Measurements from ENCODE around the gene ATP6V0D1.
"Not testable (repeated sequence)": the region's sequence is repeated elsewhere in the genome, so short reads cannot be mapped to it uniquely, and the experiment has no call there.

The ATP6V0D1 gene

DNA sequence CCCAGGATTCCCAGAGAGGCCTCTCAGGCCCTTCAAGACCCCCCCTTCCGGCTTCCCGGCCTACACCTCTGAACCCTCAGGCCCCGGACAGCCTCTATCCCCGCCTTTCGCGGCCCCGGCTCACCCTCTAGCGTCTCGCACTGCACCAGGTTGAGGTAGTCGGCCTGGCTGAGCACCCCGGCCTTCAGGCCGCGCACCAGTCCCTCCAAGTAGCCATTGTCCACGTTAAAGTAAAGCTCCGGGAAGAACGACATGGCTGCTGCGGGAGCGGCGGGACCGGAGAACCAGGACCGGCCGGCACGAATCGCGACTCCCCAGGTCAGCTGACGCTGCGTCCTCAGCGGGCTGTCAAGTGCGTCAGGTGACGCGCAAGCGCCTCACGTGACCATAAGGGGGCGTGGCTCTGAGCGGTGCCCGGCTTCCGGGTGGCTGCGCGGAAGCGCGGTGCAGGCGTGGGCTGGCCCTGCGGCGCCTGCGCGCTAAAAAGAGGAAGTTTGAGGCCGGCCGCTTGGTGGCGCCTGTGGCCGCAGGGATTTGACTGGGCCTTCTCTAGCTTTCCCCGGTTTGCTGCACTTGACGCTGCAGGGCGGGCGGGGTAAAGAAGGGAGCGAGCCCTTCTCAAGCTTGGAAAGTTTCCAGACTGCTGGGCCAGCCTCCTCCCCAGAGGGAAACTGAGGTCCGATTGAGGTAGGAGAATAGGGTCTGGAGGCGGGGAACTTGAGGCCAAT, at the start of gene ATP6V0D1:
ATP6V0D1 (minus strand) TSS at position 325 of the 728 bp plus-strand sequence; CDS start at position 254, 71 bp downstream.
- DNase-seq = peak; percentile 56

DNA sequence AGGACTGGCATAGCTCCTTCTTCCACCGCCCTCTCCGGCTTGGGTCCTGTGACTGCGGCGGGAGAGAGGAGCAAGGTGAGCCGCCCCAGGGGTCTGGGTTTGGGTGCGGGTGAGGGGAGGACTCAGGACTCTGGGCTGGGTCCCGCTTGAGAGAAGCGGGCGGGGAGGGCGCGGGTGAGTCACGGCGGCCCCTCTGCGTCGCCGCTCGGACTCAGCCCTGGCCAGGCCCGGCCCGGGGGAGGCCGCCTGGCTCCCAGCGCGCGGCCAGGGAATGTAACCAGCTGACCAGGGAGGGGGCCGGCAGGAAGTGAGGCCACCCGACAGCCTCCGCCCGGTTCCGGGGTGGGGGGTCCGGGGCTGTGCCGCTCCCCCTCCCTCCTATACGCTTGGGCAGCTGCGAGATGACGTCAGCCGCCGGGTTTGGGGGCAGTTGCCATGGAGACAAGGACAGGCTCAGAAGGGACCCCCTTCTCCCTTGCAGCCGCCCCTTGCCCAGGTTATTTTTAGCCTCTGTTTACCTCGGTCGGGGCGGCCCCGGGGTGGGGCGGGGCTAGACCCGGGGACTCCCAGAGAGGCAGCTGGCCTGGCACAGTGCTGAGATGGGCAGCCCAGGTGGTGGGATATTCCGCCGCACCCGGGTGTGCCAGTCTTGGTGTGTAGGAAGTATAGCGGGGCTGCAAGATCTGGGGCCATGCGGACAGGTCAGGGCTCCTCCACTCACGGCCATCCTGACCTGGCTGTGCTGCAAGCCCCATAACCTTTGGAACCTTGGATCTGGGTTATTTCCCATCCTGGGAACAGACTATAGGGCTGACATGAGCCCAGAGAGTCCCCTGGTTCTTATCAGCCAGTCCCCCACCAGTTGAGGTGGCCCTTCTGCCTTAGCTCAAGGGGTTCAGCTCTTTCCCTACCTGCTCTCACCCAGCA, 49.3 kb upstream of the ATP6V0D1 start:
- no peak for DNase-seq

DNA sequence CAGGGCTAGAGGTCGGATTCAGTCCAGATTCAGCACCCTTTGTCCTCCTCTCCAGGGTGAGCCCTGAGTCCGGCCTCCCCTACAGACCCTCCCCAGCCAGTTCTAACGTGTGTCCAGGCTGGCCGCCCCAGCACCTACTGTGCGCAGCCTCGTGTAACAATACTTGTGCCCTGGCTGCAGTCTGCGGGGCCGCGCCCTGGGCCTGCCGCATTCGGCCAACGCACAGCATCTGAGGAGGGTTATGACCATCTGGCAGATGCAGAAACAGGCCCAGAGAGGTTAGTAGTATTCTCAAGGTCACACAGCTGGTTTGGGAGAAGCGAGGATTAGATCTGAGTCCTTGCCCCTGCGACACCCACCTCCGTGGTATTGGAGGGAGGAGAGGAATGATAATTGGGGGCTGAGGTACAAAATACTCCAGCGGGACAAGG, 48.6 kb upstream of the ATP6V0D1 start:
- no peak for DNase-seq

DNA sequence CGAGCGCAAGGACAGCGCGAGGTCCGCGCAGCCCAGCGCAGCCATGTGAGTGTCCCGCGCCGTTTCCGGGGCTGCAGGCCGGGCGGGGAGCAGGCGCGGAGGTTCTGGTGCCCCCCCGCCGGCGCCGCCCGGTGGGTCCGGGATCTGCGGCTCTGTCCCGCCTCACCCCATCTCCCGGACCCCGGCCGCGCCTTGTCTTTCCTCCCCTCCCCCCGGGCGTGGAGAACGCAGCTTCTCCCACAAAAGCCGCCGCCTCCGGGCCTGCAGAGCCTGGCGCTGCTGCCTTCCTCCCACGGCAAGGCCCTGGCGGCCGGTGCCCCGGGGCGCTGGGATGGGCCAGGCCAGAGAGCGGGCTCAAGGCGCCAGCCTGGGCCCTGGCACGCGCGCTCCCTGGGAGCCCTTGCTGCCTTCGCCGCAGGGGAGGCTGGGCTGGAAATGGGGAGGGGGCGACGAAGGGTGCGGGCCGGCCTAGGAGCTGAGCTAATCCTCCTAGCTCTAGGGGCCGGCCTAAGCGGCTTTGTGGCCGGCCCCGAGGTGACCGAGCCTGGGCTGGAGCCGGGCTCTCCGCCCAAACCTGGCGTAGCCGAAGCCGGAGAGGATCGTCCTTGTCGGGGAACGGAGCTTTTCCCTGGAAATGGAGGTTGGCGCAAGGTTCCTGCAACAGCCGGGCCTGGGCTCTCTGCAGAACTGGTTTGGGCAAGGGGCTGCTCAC, 48.1 kb upstream of the ATP6V0D1 start:
- DNase-seq = no peak

DNA sequence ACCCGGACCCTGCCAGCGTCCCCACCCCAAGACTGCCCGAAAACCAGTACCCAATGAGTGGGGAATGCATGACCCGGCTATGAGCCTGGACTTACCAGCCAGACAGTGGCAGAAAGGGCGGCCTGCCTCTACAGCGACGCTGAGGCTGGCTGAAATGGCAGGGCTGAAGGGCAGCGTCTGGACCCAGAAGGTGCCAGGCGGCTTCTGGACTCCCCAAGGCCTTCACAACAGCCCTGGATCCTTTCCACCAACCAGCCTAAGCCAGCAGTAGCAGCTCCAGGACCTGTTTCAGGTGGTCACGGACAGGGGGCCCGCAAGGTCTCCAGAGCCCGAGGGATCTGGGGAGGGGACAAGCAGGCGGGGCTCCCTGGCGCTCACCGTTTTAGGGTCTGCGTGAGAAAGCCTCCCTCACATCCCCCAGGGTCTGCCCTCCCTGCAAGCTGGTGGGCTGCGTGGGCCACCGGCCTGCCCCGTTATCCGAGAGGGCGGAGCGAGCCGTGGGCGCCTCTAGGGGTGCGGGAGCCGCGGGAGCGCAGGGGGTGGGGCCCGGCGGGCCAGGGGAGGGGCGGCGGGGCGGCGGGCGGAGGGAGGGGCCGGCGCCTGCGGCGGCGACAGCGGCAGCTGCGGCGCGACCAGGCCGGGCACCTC, 47.4 kb upstream of the ATP6V0D1 start, which contains the start of gene RIPOR1:
RIPOR1 (plus strand) TSS at position 608 of the 648 bp plus-strand sequence. CDS start 9,618 bp downstream, outside the sequence.
- no peak for DNase-seq

DNA sequence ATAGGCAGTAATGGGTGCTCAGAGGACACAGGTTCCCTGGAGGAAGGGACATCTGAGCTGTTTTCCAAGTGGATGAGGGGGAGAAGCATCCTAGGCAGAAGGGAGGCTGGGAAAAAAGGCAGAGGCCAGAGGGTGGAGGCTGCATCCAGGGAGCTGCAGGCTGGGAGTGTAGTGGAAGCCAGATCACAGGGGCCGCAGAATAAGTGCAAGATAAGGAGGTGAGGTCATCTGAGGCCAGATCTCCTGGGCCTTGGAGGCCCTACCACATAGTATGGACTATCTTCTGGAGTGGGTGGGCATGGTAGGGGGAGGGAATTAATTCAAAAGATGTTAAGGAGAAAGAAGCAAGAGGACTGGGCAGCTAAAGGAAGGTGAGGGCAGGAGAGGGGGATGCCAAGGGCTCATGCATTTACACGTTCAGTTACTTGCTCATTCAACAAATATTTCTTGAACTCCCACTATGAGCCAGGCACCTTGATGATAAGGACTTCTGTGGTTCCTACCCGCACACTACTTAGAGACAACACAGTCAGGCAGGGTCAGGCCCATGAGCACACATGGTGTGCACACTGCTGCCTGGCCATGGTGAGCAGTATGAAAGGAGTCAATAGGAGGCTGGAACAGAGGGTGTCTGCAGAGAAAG, 45.3 kb upstream of the ATP6V0D1 start:
- no peak for DNase-seq

DNA sequence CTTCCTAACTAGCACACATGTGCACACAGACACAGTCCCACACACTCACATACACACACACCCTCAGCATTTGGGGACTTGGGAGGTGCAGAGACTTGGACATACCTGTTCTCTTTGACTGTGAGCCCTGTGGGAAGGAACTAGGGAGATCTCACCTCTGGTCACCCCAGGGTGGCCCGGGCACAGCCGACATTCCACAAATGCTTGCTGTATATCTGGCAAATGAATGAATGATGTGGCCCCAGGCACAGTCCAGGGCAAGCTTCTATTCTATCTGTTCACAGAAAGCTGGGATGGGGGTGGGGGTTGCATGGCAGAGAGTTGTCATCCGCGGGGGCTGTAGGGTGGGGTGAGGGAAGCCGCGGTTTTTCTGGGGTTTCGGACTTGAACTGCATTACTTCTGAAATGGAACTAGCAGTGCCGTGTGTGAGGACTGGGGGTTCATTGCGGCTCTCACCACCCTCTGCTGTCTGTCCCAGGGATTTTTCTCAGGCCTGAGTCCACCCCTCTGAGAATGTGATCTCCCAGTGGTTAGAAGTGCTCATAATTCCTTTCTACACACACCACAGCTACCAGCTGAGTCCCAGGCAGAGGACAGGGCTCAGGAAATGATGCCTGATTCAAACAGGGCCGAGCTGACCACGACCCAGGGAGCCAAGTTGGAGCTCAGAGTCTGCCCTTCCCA, 44.4 kb upstream of the ATP6V0D1 start:
- no peak for DNase-seq

DNA sequence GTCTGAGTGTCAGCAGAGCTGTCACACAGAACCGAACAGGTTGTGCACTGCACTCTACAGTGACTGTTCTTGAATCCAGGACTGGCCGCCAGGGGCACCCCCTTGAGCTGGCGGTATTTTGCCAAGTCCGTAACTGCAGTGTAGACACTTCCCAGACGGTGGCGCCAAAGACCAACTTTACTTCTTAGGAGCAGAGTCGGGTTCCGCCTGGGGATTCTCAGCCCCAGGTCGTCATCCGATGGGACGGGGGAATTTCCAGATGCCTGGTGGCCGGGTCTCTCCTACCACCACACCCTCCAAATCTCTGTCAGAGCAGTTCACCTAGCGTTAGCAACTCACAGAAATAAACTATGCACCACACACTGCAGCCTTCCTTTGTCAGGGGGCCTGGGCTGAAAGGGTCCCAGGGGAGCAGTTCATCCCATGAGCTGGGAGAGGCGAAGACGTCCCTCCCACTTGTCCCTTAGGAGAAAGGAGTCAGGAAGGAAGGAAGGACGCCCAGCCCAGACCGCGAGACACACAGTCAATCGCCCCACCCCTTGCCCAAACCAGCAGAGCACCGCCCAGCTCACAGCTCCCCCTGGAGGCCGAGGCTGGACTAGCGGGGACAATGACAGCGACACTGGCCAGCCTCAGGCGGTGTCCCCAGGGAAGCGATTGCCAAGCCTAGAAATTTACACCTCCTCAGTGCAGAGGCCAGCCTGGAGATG, 40.3 kb upstream of the ATP6V0D1 start:
- peak; percentile 22 for DNase-seq

DNA sequence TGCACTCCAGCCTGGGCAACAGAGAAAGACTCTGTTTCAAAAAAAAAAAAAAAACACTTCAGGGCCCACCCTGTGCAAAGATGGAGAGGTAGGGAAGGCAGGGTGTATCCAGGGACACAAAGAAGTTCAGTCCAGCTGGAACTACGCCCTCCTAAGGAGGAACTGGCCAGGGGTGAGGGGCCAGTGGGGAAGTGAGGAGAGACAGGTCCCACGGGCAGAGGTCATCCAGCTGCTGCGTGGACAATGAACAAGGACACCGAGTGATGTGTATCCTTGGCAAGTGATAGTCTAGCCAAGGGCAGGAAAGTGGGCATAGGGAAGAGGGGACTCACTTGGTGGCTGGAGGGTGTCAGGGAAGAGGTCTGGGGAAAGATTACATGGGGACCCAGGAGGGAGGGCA, 38.3 kb upstream of the ATP6V0D1 start:
- no peak for DNase-seq

DNA sequence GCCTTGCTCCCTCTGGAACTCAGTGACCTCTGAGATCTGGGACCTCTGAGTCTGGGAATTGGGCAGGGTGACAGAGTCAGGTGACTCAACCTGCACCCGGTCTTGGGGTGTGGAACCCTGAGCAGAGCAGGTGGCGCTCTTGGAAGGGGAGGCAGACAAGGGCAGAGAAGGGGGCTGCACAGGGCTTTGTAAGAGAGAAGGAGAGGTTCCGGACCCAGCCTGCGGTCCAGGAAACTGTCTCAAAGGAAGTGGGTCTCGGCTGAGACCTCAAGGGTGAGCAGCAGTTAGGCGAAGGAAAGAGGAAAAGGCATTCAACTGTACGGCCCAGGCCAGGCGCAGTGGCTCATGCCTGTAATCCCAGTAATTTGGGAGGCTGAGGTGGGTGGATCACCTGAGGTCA, 37.7 kb upstream of the ATP6V0D1 start:
- no peak for DNase-seq

DNA sequence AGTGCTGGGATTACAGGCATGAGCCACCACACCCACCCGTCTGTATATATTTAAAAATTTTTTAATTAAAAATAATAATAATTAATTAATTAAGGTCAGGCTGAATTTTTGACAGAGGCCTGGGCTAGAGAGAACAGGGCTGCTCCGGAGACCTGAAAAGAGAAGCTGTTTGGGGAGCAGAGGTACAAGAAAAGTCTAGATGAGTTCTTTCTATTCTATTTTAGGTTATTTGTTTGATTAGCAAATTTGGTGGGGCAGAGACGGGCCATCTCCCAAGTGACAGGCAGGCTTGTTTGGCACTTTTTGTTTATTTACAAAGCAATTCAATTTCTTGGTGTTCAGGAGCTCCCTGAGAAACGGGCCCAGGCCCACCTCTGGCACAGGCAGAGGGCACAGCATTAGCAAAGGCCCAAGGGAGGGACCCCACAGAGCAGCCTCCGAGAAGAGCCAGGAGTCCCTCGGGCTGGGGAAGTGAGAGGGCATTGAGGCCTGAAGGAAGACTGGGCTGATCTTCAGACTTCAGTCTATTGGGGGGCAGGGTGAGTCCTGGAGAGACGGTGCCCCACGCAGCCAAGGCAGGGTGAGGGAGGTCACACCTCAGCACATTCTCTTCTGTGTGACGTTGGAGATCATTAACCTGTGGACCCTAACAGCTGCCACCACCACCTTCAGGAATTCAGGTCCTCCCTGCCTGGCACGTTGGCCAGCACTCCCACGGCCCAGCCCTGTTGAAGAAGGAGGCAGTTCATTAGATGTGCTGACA, 36.9 kb upstream of the ATP6V0D1 start:
- DNase-seq = no peak

DNA sequence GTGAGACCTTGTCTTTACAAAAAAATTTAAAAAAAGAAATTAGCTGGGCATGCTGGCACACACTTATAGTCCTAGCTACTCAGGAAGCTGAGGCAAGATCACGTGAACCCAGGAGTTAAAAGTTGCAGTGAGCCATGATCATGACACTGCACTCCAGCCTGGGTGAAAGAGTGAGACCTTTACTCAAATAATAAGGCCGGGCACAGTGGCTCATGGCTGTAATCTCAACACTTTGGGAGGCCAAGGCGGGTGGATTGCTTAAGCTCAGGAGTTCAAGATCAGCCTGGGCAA, 36.1 kb upstream of the ATP6V0D1 start:
- no peak for DNase-seq

DNA sequence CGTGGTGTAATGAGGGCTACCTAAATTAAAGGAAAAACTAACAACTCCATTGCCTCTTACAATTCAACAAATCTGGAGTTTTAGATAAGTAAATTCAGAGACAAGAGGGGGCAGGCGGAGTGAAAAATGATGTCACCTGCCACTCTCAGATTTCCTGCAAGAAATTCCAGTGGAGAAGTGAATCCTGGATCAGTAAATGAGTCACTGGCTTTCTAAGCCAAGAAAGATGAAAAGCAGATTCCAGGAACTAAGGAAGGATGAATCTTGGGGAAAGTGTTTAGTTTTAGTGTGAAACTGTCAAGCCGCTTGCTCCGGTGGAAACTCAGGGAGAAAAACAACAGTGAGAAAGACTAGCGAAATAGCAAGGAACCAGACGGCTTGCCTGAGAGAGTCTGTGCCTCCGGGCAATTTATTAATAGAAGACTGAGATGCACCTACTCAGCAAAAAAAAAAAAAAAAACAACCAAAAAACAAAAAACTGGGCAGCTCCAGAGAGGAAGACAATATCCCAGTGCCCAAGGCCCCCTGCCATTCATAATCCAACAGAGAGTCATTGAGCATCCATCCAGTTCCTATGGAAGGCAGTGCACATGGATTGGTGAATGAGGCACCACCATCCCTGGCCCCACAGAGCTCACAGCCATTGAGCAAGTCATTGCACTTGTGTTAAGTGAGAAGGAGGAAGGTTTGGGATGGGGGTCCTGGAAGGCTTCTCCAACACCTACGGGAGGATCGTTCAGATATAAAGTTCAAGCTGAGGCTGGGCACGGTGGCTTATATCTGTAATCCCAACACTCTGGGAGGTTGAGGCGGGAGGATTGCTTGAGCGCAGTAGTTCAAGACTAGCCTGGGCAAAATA, 35.6 kb upstream of the ATP6V0D1 start:
- no peak for DNase-seq

DNA sequence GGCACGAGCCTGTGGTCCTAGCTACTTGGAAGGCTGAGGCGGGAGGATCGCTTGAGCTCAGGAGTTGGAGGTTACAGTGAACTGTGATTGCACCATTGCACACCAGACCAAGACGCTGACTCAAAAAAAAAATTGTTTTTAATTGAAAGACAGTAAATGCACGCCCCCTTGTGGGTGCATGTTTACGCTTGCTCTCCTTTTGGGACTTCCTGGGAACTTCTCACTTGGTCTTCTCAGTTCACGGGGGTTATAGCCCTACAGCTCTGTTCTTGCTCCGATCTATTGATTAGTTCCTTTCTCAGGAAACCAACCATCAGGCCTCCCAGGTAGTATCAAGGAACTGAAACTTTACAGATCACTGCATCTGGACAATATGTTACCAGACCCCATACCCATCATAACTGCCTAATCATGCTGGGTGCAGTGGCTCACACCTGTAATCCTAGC, 33.4 kb upstream of the ATP6V0D1 start:
- peak; percentile 24 for DNase-seq

DNA sequence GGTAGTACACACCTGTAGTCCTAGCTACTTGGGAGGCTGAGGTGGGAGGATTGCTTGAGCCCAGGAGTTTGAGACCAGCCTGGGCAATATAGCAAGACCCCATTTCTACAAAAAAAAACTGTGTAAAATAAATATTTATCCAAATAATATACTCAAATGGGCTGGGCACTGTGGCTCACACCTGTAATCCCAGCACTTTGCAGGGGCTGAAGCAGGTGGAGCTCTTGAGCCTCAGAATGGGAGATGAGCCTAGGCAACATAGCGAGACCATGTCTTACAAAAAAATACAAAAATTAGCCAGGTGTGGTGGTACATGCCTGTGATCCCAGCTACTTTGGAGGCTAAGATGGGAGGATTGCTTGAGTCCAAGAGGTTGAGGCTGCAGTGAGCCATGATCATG, 32.9 kb upstream of the ATP6V0D1 start:
- DNase-seq = not testable (repeated sequence)

DNA sequence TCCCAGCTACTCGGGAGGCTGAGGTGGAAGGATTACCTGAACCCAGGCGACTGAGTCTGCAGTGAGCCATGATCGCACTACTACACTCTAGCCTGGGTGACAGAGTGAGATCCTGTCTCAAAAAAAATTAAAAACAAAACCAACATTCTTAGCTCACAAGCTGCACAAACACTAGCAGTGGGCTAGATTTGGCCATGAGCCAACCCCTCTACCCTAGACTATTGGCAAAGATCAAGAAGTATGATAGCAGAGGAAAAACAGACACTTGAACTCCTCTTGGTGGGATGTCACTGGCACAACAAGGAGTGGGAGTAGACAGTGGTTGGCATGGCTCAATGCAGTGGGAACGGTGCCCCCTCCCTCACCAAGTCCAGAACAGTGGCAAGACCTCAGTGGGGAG, 28.1 kb upstream of the ATP6V0D1 start:
- DNase-seq = no peak

DNA sequence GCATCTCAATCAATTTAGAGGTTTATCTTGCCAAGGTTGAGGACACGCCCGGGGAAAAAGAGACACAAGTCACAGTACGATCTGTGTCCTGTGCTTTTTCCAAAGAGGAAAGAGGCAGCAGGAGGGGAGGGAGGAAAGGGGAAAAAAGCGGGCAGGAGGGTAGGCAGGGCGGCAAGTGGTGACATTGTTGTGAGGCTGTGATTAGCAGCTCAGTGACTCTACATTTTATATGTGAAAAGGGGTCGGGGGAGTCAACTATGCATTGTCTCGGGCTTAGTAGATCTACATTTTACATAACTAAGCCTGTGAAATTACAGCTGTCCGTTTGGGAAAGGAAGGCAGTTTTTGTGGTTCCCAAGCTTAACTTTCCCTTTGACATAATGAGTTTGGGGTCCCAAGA, 25.5 kb upstream of the ATP6V0D1 start:
- no peak for DNase-seq

DNA sequence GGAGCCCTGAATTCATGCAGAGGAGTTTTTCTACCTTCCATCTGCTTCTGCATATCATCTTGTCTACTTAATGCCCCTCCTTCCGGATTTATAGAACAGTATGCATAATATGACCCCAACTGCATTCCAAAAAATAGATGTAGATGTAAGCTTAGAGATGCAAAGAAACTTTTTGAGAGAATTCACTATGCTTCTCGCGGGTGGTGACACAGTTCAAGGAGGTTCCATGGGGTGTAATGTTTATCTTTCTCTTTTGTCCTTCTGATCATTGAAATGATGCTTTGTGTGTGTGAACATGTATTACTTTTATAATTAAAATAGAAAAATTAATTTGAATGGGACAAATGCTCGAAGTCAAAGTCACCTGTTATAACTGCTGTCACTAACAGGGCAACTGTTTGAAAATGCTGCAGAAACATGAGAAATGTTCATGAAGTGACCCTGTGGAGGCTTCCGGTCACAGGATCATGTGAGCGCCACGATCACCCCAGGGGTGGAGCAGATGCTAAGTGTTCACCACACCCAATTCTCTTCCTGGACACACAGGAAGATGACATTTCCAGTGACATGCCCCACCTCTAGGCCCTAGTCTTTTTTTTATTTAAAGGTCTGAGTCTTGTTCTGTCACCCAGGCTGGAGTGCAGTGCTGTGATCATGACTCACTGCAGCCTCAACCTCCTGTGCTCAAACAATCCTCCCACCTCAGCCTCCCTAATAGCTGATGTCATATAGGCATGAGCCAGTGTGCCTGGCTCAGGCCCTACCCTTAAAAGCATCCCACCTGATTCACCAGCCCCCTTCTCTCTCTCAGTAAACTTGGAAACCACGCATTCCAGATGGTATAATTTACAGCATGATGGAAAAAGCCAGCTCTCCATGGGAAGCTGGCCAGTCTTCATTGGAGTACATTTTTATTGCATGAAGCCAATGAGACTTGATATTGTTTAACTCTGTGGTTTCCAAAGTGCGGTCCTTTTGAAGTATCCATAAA, 23.4 kb upstream of the ATP6V0D1 start:
- no peak for DNase-seq
